MCF 10A (cell line): ENCODE data around the gene AGRP. TPM values are rescaled to one million over a fixed set of nuclear protein-coding genes. Genes with fewer than 3 reads are reported as not detected.
A peak's percentile ranks its signal among the peaks of the same experiment; 100 is the strongest.

Experiments
- BruUV-seq: library from RNA; stranded (reverse); fragments of 400-500 nt; replicated peaks from 2 replicates; lab custom pipeline; 2021; lab: Mats Ljungman, UMichigan
- CTCF ChIA-PET: fragments of 300-600 bp; sonication (Branson Sonifier 250); formaldehyde crosslinking; extraction: SDS; loops from one replicate; lab custom pipeline; 2021; ENCODE audit warnings: antibody characterized with exemption, inconsistent platforms; lab: Yijun Ruan, JAX
- POLR2A ChIA-PET: fragments of 300-600, 350-650 bp; sonication (Branson Sonifier 250); formaldehyde crosslinking; extraction: SDS; loops from one replicate; lab custom pipeline; 2020; ENCODE audit warnings: antibody characterized with exemption, inconsistent platforms; lab: Yijun Ruan, JAX
- DNase-seq: peaks from one replicate; pipeline ENCODE4 v3.0.0-alpha.2; 2018; ENCODE audit not compliant: unreplicated experiment
- H3K27ac Mint-ChIP-seq: one replicate; pipeline ENCODE4 v1.8.0; 2022; ENCODE audit warnings: mild to moderate bottlenecking, low read depth, mixed read lengths; ENCODE audit not compliant: unreplicated experiment
- H3K27me3 Mint-ChIP-seq: one replicate; pipeline ENCODE4 v1.8.0; 2022; ENCODE audit warnings: mixed read lengths; ENCODE audit not compliant: insufficient read depth, unreplicated experiment
- H3K36me3 Mint-ChIP-seq: one replicate; pipeline ENCODE4 v1.8.0; 2022; ENCODE audit warnings: mild to moderate bottlenecking, moderate library complexity, mixed read lengths; ENCODE audit not compliant: insufficient read depth, unreplicated experiment
- H3K4me1 Mint-ChIP-seq: one replicate; pipeline ENCODE4 v1.8.0; 2022; ENCODE audit warnings: mixed read lengths; ENCODE audit not compliant: insufficient read depth, unreplicated experiment
- H3K4me3 Mint-ChIP-seq: one replicate; pipeline ENCODE4 v1.8.0; 2022; ENCODE audit warnings: mild to moderate bottlenecking, moderate library complexity, mixed read lengths; ENCODE audit not compliant: unreplicated experiment
- H3K9me3 Mint-ChIP-seq: one replicate; pipeline ENCODE4 v1.8.0; 2022; ENCODE audit warnings: mixed read lengths; ENCODE audit not compliant: unreplicated experiment
- CTCF ChIP-seq: fragments of 200-600 bp; IDR thresholded peaks from one replicate; pipeline ENCODE4 v1.8.0; 2022; ENCODE audit warnings: antibody characterized with exemption, mild to moderate bottlenecking; ENCODE audit not compliant: unreplicated experiment
- intact Hi-C: fragments of 100-400 bp; cut with micrococcal nuclease; formaldehyde crosslinking; loops from 2 replicates; pipeline ENCODE4 v1.14.1; 2022
- total RNA-seq: library from RNA; stranded (reverse); gene quantifications from 2 replicates; pipeline ENCODE4 v1.2.3, GENCODE V29; 2022

AGRP gene
- total RNA-seq, 1 experiment from 2014 or later = not detected

- TSS peak; percentile 62 for BruUV-seq
These were observed 46.2 kb upstream of the AGRP start for GRCh38 chr16:67529582-67530012.

GRCh38 chr16:67528870-67529581 is 45.7 kb upstream of the AGRP start:
- H3K27ac Mint-ChIP-seq = peak overlapping the region; percentile 88
- BruUV-seq = no TSS peak
- peak; percentile 57 for DNase-seq
- peak overlapping the region; percentile 82 for H3K4me3 Mint-ChIP-seq
- no peak for TF ChIP-seq CTCF
- intact Hi-C loops = loop anchor here (10.0 kb wide), 2 partner anchors 276 to 316 kb away; partner anchors contain the start of genes CENPT, NUTF2, RANBP10 and THAP11
- ChIA-PET POLR2A (interaction anchor here (0.6 to 2.4 kb wide), 14 partner anchors 11 to 277 kb away, joined by 3 to 12 read pairs (median 3); partner anchors contain the start of genes ACD, ATP6V0D1, RANBP10 and TSNAXIP1), CTCF (interaction anchor here (0.6 to 7.7 kb wide), 8 partner anchors 8 to 1767 kb away, joined by 3 to 60 read pairs (median 4); partner anchors contain the start of gene CTCF)
- H3K36me3 Mint-ChIP-seq = peaks cover 12% of the 10 kb centered on the region
- no peaks in the 10 kb centered on the region for H3K9me3 Mint-ChIP-seq
- H3K27me3 Mint-ChIP-seq = no peaks in the 10 kb centered on the region
- peaks cover 30% of the 10 kb centered on the region for H3K4me1 Mint-ChIP-seq

More at GRCh38 chr16:67529582-67530012, 46.2 kb upstream of the AGRP start:
- Mint-ChIP-seq H3K4me1 (peaks cover 30% of the 10 kb centered on the region), H3K4me3 (peak overlapping the region; percentile 82), H3K9me3 (no peaks in the 10 kb centered on the region), H3K27me3 (no peaks in the 10 kb centered on the region), H3K36me3 (peaks cover 12% of the 10 kb centered on the region), H3K27ac (peak overlapping the region; percentile 88)
- ChIA-PET CTCF (interaction anchor here (0.6 to 7.7 kb wide), 9 partner anchors 9 to 1767 kb away, joined by 3 to 60 read pairs (median 4); partner anchors contain the start of gene CTCF), POLR2A (interaction anchor here (0.6 to 2.4 kb wide), 14 partner anchors 8 to 259 kb away, joined by 3 to 12 read pairs (median 5); partner anchors contain the start of genes ACD and ATP6V0D1)
- no peak for DNase-seq
- TF ChIP-seq CTCF = no peak
- intact Hi-C loops = loop anchor here (10.0 kb wide), 2 partner anchors 275 to 315 kb away; partner anchors contain the start of genes CENPT, NUTF2, RANBP10 and THAP11

- Mint-ChIP-seq H3K4me1 (peaks cover 27% of the 10 kb centered on the region), H3K4me3 (peak within 1 kb of the TSS; percentile 82), H3K36me3 (peaks cover 7% of the 10 kb centered on the region), H3K27me3 (no peaks in the 10 kb centered on the region), H3K27ac (peak within 1 kb of the TSS; percentile 88), H3K9me3 (no peaks in the 10 kb centered on the region)
- intact Hi-C loops = loop anchor here (10.0 kb wide), 2 partner anchors 276 to 316 kb away; partner anchors contain the start of genes CENPT, NUTF2, RANBP10 and THAP11
- no TSS peak for BruUV-seq
- no peak for TF ChIP-seq CTCF
- no peak for DNase-seq
- ChIA-PET POLR2A (interaction anchor here (0.7 to 2.4 kb wide), 9 partner anchors 11 to 278 kb away, joined by 3 to 12 read pairs (median 6); partner anchors contain the start of genes ACD, ATP6V0D1, RANBP10 and TSNAXIP1), CTCF (interaction anchor here (1.5 to 7.7 kb wide), 2 partner anchors 17 to 335 kb away, joined by 3 to 60 read pairs; no protein-coding TSS in a partner anchor)
These were observed 45.0 kb upstream of the AGRP start, which contains the start of gene RIPOR1 for GRCh38 chr16:67528222-67528869. TSS of gene RIPOR1 (plus strand) at chr16:67528829. CDS start at chr16:67538447, 9,618 bp downstream.
